NCI-H1436 (cell line): ENCODE data around the gene VPS54.
"Not testable (repeated sequence)": the region's sequence is repeated elsewhere in the genome, so short reads cannot be mapped to it uniquely, and the experiment has no call there.

Experiments
- DNase-seq: peaks from one replicate; lab custom pipeline; 2025; lab: John Stamatoyannopoulos, UW

VPS54 gene

GRCh38 chr2:63866009-63866709 is 153.1 kb downstream of the VPS54 start:
- DNase-seq = no peak

- DNase-seq = no peak
Measured at GRCh38 chr2:63865159-63865799, 153.9 kb downstream of the VPS54 start.

GRCh38 chr2:63863707-63864106 is 155.5 kb downstream of the VPS54 start:
- DNase-seq = no peak

- DNase-seq = no peak
Measured at GRCh38 chr2:63862806-63863205, 156.4 kb downstream of the VPS54 start.

GRCh38 chr2:63861220-63861822 is 157.9 kb downstream of the VPS54 start:
- peak; percentile 11 for DNase-seq

- no peak for DNase-seq
Measured at GRCh38 chr2:63858291-63858690, 160.9 kb downstream of the VPS54 start.

GRCh38 chr2:63856303-63856603 is 163.0 kb downstream of the VPS54 start:
- no peak for DNase-seq

GRCh38 chr2:63855418-63856302 is 163.6 kb downstream of the VPS54 start:
- no peak for DNase-seq

GRCh38 chr2:63853527-63854310 is 165.5 kb downstream of the VPS54 start:
- no peak for DNase-seq

GRCh38 chr2:63851691-63852311 is 167.4 kb downstream of the VPS54 start:
- DNase-seq = no peak

GRCh38 chr2:63850649-63851048 is 168.6 kb downstream of the VPS54 start:
- DNase-seq = no peak

GRCh38 chr2:63850204-63850571 is 169.0 kb downstream of the VPS54 start:
- no peak for DNase-seq

- DNase-seq = no peak
Measured at GRCh38 chr2:63849381-63850203, 169.6 kb downstream of the VPS54 start.

- DNase-seq = not testable (repeated sequence)
Measured at GRCh38 chr2:63847571-63847970, 171.7 kb downstream of the VPS54 start.

GRCh38 chr2:63846487-63846886 is 172.7 kb downstream of the VPS54 start:
- DNase-seq = peak; percentile 3

GRCh38 chr2:63845866-63846265 is 173.4 kb downstream of the VPS54 start:
- DNase-seq = no peak

- no peak for DNase-seq
Measured at GRCh38 chr2:63844616-63845015, 174.6 kb downstream of the VPS54 start.

- no peak for DNase-seq
Measured at GRCh38 chr2:63843791-63844190, 175.4 kb downstream of the VPS54 start.

- no peak for DNase-seq
Measured at GRCh38 chr2:63843093-63843492, 176.1 kb downstream of the VPS54 start.
